Superior temporal gyrus (tissue), 1 donor: ENCODE measurements around the gene ZG16B.

ENCODE experiments used
- DNase-seq: peaks from one replicate; pipeline ENCODE4 v3.0.0-alpha.2; 2016; ENCODE audit errors: extremely low spot score

ZG16B gene

DNA sequence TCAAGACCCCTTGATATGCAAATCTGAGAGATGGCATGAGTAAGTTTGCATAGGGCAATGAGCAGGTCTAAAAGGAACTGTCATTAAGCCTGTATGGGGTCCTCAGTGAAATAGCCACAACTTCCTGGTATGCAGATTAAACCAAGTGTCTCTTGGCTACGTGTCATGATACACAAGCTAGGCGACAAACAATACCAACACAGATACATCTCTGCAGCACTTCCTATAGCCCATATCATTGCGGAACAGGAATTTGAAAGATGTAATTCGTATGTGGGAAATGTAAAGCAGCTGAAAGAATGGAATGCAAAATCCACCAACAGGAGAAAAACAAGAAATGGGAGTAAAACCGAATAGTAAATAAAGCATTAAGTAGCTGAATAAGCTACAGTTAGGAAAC lies 15.0 kb downstream of the ZG16B start:
- no peak for DNase-seq

DNA sequence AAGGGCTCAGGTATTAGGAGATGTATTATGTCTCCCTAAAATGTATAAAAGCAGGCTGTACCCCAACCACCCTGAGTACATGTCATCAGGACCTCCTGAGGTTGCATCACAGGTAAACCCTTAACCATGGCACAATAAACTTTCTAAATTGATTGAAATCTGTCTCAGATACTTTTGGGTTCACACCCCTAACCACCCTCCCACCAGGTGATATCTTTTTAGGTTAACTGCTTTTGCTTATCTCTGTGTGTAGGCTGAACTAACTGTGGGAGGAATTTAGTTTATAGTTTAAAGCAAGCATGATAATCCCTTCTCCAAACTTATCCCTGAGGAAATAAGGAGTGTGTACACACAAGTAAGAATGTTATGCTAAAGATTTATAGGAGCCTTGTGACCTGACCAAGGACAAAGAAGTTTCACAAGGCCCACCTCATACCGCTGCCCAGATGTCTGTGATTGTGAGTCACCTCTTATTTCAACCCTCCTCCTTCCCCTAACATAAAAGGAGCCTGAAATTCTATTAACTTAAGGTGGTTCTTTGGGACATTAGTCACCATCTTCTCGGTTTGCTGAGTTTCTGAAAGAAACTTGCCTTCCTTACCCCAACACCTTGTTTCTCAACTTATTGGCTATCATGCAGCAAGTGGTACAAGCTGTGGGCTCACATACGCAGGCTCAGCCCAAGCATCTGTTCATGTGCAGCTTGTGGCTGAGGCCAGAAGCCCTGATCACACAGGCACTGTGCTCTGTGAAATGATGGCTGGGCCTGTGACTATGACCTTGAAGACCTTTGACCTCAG lies 16.6 kb downstream of the ZG16B start:
- DNase-seq: no peak

DNA sequence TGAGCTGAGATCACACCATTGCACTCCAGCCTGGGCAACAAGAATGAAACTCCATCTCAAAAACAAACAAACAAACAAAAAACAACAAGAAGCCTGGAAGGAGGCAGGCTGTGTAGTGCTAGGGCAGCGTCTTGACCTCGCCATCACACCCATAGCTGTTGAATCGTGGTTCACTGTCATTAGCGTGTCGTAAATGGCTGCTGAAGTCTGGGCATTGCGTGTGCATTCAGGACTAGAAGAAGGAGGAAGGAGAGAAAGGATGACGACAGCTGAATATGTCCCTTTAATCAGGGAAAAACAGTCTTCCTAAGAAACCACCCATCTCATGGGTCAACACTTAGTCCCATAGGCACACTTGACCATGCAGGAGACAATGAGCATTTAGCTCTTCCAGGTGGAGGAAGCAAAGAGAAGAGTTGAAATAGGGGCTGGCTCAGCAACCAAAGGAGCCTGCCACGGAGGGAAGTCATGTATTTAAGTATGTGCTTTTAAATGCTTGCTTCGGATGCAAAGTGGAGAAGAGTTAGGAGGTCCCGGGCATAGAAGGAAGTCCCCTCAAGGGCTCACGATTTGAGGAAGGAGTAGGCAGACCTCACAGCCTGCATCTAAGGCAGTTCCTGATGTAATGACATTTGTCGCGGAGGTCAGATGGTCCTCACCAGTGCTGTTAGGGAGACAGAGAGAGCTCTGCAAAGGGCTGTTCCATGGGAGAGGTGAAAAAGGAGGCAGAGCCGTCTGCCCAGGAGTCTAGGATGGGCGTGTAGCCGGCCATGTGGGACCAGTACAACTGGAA lies 19.0 kb downstream of the ZG16B start:
- DNase-seq: no peak

DNA sequence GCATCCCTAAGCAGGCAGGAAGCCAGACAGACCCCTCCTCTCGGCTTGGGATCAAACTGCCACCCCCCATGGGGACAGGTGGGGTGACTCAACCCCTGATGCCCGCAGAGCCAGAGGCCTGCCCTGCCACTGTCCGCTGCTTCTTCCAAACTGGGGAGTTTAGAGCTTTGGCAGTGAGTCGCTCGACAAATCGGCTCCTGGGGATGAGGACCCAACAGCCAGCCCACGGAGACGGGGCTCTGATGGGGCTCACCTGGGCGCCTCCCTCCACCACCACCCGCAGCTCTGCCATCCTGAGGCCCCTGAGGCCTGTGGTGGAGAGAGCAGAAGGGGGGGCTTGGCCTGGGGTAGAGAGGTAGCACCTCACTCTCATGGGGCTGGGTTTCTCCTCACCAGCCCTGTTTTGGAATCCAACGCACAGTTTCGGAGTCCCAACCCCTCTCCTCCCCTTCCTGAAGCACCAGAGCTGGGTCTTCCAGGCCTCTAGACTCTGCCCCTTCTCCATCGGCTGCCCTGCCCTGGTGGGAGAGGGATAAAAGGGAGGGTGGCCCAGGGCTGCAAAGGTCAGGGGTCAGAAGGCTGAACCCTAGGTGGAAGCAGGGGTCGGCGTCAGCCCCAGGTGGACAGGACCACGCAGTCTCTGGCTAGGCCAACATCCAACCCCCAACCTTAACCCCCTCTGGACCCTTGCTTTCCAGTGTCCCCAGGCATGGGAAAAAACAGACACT lies 22.1 kb downstream of the ZG16B start:
- no peak for DNase-seq

DNA sequence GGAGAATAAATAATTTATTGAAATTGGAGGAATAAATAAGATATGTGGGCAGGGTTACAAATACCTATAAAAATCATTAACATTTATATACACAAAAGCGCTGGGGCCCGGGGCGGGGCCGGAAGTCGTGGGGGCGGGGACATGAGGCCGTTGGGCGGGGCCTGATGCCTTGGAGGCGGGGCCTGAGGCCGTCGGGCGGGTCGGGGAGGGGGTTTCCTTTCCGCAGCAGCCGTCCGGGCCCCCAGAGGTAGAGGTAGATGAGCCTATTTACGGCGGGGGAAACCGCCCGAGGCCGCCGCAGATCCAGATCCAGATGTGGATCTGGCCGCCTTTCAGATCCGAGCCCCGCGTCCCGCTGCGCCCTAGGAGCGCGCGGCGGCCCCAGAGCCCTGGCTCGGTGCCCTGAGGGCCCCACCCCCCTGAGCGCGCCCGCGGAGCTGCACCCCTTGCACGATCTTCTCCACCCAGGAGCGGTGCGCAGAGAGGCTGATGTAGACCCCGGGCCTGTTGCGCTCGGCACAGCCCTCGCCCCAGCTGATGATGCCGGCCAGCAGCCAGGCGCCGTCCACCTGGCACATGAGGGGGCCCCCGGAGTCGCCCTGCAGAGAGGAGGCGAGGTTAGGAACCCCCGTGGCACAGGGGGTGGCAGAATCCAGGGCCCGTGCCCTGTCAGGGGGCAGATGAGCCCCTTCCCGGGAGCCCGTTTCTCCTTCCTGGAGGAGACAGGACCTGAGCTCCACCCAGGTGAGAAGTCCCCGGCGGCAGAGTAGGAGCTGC lies 22.8 kb downstream of the ZG16B start:
- DNase-seq: no peak

DNA sequence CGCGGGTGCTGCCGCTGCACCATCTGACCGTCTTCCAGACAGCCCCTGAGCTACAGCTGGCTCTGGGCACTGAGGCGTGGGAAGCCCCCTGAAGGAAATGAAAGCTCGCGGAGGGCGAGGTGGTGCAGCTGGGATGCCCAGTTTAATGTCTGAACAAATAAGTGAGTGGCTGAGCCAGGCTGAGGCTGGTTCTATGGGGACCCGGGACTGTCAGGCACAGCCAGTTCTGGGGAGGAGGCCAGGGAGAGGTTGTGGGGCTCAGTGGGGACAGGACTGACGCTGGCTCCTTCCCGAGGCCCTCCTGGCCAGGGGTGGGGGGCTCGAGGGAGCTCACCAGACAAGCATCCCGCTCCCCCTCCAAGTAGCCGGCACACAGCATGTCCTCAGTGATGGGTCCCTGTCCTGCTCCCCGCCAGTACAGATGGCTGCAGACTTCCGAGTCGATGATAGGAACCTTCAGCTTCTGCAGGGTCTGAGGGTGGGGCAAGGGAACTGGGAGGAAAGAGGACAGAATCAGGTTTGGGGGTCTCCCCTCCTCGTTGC lies 23.5 kb downstream of the ZG16B start:
- DNase-seq: no peak

DNA sequence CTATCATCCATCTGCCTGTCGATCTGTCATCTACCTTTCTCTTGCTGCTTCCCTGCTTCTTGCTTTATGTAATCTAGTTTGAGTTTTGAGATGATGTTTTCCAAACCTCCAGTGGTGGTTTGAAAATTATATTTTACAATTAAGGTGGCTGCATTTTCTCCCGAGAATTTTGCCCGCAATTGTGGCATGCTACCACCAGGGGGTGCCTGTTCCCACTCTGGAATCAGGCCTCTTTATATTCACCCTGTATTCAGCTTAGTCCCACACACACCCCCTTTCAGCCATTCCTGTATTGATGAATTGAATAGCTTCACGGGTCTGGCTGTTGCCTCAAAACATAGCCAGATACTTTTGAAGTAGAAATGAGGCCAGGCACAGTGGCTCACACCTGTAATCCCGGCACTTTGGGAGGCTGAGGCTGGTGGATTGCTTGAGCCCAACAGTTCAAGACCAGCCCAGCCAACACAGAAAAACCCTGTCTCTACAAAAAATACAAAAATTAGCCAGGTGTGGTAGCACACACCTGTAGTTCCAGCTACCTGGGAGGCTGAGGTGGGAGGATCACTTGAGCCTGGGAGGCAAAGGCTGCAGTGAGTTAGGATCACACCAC lies 24.7 kb downstream of the ZG16B start:
- no peak for DNase-seq

DNA sequence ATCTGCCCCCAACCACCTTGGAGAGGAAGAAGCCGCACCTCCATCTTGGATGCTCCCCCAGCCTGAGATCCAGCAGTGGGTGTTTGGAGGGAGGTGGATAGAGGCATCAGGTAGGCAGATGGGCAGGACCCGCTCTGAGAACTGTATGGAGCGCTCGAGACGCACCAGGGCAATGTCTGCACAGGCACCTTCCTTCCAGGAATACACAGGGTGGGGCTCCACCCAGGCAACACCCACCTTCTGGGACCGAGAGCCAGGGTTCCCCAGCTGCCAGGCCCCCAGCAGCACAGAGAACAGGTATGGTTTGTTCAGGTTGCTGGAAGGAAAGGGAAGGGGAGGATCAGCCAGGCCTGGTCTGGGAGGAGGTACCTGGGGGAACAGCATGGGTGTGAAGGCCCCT lies 25.4 kb downstream of the ZG16B start:
- no peak for DNase-seq

DNA sequence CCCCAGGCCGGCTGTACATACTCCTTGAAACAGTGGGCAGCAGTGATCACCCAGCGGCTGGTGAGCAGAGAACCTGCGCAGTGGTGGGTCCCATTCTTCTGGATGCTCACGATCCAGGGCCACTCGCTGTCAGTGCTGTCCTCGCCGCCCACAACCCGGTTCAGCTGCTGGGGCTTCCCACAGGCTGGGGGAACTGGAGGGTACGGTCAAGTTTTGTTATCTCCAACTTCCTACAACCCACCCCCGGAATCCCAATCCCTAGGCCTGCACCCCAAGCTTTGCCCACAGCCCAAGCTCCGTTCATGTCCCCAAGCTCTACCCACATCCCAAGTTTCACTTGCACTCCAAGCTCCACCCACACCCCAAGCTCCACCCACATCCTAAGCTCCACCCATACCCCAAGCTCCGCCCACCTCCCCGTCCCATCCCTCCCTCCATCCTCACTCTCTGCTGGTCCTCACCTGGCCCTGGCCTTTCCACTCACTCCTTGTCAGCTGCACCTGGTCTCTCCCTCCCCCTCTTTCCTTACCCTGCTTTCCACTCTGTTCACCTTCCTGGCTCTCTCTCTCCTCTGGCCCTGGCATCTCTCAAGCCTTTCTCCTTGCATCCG lies 26.1 kb downstream of the ZG16B start:
- DNase-seq: no peak

DNA sequence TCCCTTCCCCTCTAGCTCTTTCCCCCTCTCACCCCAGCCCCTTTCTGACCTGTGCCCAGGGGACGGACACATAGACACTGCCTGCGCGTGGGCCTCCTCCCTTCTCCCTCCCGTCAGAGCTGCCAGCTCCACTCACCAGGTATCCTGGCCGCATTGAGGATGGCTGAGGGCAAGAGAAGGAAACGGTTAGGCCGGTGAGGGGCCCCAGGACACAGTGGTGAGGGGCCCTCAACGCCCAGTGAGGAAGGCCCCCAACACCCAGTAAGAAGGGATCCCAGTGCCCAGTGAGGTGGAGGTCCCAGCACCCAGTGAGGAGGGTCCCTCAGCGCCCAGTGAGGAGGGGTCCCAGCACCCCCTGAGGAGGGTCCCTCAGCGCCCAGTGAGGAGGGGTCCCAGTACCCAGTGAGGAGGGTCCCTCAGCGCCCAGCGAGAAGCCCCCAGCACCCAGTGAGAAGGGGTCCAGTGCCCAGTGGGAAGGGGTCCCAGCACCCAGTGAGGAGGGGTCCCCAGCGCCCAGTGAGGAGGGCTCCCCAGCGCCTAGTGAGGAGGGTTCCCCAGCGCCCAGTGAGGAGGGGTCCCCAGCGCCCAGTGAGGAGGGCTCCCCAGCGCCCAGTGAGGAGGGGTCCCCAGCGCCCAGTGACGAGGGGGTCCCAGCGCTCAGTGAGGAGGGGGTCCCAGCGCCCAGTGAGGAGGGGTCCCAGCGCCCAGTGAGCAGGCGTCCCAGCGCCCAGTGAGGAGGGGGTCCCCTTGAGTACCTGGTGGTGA lies 26.8 kb downstream of the ZG16B start:
- DNase-seq: no peak

DNA sequence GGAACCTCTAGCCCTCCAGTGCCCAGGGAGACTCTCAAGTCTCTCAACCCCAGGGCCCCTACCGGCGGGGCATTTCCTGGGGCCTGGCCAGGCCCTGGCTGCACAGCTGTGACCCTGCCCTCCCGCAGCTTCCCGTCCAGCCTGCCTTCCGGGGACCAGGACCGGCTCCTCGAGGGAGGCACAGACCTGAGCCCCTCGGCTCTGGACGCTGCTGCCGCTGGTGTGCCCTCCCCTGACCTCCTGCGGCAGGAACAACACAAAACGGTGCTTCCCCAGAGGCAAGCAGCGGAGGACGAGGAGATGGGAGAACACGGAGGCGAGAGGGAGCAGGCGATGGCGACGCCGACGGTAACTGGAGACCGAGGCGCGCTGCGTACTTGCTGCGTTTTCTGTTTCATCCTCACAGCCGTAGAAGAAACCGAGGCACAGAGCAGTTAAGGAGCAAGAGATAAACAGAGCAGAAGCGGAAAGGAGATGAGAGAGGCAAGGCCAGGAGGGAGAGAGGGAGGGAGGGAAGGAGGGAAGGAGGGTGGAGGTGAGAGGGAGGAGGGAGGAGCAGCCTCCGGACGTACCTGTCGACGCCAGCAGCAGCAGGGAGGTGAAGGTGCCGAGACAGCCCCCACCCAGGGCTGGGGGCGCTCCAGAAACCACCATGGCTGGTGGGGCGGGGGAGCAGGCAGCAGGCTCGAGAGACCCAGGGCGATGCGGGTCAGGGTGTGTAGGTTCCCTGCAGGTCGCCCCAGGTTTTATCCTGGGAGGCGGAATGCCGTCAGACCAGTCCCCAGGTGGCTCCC lies 27.5 kb downstream of the ZG16B start, which contains the start of gene PRSS22:
PRSS22 (minus strand) TSS at position 720 of the 794 bp plus-strand sequence; CDS start at position 654, 66 bp downstream.
- DNase-seq: no peak

DNA sequence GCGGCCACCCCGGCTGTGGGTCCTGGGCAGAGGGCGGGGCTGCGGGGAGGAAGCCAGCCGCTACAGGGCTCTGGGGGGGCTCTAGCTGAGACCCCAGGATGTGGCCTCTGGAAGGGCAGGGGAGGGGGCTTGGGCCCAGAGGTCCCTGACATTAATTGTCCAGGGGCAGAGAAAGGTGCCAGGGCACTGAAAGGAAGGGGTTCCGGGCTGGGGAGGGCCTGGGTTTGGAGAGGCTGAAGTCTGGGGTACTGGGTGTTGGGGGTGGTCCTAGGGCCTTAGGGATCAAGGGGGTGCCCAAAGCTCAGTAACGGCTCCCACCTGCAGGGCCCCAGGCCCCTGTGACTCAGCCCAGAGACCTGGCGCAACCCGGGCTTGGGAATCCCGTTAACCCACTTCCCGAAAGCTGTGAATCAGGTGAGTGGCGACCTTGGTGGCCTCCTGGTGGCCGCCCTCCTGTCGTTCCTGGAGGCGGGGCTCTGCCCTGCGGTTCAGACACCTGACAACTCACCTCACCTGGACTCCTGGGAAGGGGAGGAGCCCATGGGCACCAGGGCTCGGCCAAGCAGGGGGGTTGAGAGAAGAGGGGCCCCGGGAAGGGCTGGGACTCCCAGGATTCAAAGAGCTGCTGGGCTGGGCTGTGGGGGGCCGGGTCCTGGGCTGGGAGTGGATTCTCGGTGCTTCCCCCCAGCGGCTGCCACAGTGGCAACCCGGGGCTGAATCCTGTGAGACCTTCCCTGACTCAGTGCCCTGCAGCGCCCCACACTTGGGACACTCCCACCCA lies 28.3 kb downstream of the ZG16B start:
- no peak for DNase-seq

DNA sequence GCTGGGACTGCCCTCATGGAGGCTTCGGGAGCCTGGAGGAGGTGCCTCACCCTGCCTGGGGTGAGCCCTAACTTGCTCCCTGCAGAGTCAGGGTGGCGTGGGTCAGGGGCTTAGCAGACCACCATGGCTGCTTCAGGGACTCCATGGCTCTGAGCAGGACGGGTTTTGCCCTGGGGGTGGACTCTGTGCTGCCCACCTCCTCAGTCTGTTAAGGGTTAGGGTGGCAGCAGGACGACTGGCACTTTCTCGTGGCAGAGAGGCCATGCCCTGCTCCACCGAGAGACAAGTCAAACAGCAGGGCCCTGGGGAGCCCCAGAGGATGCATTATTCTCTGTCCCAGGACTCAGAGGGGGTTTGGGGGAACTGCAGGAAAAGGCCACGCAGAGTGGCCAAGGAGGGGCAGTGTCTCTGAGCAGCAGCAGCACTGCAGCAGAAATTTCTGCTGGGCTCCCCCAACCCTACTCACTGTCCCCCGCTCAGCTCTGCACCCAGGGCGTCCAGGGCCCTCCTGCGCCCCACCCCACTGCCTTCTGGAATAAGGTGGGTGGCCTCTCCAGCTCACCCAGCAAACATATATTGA lies 29.7 kb downstream of the ZG16B start:
- DNase-seq: no peak

DNA sequence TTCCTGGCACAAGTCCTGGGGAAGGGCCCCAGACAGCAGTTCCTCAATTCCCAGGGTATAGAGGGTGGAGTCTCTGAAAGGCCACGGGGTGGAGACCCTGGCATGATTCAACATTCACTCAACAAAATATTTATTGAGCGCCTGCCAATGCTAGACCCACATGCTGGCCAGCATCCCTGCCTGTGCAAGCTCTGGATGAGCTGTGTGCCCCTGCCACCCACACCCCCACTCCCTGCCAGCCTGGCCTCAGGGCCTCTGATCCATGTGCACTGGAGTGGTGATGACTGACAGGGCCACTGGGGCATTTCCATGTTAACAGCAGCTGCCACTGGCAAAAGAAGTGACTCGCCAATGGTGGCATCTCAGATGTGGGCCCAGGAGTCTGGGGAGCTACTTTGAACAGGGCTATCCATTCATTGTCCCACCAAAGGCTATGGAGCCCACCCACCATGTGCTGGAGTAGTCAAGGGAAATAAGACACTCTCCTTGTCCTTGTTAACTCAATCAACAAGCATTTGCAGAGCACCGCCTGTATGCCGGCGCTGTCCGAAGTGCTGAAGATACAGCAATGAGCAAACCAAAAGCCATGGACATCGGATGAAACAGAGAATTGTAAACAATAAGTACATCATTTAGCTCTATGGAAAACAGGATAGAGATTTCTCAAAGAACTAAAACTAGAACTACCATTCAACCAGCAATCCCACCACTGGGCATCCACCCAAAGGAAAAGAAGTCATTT lies 30.9 kb downstream of the ZG16B start:
- no peak for DNase-seq

DNA sequence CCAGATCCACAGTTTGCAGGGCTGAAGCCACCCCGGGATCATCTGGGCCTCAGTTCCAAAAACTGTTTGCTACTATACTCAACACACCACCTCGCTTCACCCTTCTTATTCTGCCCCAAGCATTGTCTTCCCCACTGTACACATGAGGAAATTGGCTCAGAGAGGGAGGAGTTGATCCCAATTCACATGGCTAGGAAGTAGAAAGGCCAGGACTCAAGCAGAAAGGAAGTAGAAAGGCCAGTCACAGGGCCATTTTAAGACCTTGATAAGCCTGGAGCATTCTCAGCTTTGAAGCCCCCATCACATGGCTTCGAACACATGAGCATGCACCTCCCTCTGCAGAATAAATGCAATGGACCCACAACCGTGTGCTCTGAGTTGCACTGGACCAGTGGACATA lies 35.5 kb downstream of the ZG16B start:
- DNase-seq: no peak

DNA sequence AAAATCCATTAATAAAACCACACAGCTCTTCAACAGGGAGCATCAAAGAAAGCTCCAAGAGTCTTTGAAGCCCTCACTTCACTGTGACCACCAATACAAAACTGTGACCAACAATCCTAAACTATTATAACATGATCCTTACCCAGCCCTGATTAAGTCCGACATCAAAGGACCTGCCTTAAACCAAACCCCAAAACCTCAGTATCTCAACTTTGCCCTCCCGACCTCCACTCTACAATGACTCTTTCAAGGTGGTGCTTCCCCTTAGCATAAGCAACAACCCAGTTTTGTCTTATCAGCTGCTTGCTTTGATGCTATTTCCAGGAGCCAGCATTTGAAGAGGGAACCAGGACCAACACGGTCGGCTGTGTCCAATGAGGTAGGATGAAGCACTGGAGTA lies 36.3 kb downstream of the ZG16B start:
- DNase-seq: no peak

DNA sequence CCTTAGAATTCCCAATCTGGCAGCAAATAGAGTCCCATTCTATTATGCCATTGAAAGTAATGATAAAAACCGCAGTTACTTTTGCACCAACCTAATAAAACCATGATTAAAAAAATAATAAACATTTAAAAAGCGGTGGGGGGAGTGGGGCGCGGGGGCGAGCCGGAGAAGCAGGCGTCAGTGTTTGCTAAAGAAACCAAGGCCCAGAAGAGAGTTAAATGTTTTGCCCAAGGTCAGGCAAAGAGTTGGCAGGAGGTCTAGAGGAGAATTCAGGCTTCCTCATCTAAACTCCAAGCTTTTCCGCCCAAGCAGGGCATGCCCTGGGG lies 37.5 kb downstream of the ZG16B start:
- no peak for DNase-seq
